HG03354 (cell line): ENCODE results near the gene PIP5KL1.

Source experiments
- ATAC-seq: cut with Tn5 transposase; IDR thresholded peaks from one replicate; pipeline ENCODE4 v1.9.1; 2021; ENCODE audit warnings: mild to moderate bottlenecking; ENCODE audit not compliant: unreplicated experiment, poor library complexity, severe bottlenecking

Gene PIP5KL1

DNA sequence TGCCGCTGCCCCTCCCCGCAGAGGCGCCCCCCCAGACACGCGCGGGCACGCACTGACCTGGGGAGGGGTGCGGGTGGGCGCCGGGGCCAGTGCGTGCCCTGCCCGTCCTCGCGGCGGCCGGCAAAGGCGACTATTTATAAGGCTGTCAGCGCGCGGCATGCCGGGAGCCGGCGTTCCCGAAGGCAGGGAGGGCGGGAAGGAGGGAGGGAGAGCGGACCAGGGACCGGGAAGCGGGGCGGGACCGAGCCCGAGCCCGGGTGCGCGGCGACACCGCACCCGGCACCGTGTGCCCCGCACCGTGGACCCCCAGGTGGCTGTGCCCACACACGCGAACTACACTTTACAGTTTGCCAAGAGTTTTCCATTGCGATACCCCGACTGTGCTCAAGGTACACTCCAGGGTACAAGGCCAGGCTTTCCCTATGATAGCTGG lies 53.0 kb downstream of the PIP5KL1 start, which contains the start of gene AK1:
AK1 (minus strand) TSS at position 110 of the 433 bp plus-strand sequence. CDS start 3,058 bp downstream, outside the sequence.
- ATAC-seq = no peak

DNA sequence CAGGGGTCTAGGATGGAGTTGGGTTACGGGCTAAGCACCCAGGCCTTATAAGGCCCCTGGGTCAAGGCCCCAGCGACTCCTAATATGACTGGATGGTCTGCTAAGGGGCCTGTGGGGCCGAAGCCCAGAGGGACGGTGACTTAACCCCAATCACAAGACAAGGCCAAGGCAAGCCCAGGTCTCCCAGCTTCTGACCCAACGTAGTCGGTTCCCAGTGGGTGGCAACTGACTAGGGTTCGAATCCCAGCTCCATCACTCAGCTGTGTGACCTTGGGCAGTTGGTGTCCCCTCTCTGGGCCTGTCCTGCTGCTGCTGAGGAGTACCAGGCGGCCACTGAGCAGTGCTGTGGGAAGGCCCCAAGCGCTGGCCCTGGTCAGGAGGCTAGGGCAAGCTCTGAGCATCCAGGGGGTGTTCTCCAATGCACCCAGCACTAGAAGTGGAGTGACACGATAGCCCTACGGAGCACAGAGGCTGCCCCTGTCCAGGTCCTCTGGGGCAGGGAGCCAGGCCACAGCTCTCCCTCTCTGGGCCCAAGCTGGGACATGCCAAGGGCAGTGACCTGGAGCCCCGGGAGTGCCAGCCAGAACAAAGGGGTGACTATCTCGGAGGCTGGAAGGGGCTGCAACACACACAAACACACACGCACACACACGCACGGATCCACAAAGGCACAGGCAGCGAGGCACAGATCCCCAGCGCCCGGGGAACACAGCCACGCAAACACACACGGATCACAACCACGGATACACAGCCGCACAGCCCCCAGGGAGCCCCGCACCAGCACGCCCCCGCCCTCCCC lies 53.6 kb downstream of the PIP5KL1 start:
- ATAC-seq = no peak

DNA sequence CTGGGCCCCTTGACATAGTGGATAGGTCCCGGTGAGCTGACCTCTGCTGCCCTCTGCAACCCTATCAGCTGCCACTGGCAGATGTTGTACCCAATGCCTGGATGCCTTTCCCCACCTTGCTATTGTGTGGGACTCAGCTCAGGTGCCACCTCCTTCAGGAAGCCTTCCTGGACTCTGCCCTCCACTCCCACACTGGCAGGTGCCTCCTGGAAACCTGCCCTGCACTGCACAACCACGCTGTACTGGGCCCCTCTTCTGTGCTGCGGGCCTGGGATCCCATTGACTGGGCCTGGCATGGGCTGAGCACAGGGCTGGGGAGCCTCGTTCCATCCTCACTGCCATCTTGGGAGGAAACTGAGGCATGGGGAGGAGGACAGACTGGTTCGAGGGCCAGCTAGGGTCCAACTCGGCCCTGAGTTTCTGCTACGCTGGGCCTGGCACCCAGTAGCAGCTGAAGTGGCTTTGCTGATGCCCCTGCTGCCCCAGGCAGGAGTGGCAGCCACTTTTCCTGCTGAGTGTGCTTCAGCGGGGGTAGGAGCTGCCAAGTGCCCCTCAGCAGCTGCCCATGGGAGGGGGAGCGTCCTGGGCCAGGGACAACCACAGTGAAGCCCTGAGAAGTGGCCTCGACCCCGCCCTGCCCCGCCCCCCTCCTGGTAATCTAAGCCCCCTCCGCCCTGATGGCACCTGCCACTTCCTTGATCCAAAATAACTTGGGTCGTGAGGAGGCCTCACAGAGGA lies 54.4 kb downstream of the PIP5KL1 start:
- no peak for ATAC-seq

DNA sequence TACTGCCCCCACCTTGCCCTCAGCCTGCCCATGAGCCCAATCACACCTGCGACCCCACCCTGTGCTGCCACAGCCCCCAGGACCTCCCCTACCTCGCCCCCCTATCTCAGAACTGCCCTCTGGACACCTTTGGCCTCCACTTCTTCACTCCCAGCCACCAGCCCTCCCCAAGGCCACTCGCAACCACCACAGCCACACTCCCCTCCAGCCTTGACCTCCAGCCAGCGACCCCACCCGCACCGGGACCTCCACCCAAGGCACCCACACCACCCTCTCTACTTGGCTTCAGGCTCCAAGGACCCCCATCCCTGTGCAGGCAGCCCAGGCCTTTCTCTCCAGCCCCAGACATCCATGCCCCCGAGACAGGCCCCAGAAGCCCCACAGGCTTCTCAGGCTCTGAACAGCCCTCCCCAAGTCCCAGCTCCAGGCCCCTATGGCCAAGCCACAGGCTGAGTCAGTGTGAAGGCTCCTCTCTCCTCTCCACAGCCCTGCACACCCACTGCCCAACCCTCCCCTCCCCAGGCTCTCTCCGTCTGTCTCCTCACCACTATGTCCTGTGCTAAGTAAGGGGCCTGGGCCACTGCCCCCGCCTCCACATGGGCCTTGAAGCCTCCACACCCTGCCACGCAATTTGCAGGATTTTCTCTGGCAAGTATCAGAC lies 55.1 kb downstream of the PIP5KL1 start:
- no peak for ATAC-seq

DNA sequence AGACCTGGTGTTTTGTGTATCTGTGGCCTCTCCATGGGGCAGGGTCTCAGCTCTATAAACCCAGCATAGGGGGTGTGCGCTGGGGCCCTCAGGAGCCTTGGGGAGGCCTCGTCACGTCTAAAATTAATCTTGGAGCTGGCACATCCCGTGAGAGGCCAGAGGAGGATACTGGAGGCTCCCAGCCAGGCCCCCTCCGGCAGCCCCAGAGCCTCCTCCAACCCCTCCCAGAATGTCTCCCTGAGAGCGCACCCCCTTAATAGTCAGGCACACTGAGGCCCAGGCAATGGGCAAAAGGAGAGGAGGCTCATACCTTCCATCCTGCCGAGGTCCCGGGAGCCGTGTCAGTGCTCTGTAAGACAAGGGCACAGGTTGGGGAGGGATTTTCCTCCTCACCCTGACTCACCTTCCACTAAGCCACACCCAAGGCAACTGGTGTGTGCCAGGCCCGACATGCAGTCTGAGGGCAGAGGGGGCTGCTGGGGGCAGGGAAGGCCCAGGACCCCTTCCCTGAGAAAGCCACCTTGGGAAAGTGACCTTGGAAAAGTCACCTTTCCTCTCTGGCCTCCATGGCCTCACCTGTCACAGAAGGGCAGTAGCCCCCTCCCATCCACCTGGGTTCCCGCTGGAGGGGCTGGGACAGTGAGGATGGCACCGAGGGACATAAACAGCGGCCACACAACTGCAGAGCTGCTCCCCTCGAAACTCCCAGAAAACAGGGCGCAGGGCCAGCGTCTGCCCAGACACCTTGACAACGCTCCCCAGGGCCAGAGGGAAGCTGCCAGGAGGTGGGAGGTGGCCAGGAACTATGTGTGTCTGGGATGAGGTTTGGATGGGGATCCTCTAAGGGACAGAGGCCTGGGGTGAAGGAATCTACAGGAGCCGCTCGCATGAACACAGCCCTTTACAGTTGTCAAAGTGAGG lies 56.0 kb downstream of the PIP5KL1 start:
- ATAC-seq = no peak

DNA sequence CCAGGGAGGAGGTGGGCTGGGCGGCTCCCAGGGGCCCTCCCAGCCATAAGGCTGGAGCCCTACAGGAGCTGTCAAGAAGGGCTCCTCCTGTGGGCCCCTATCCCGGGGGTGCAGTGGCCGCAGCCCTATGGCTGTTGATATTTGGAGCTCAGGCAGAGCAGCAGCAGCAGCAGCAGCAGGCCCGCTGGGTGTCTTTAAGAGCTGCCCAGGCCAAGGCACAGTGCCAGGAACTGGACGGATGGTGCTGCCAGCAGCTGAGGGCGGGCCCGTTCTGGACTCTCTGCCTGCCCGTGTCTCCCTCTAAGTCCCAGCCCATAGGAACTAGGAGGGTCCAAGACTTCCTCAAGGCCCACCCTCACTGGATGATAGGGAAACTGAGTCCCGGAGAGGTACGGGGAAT lies 56.7 kb downstream of the PIP5KL1 start:
- ATAC-seq = no peak

DNA sequence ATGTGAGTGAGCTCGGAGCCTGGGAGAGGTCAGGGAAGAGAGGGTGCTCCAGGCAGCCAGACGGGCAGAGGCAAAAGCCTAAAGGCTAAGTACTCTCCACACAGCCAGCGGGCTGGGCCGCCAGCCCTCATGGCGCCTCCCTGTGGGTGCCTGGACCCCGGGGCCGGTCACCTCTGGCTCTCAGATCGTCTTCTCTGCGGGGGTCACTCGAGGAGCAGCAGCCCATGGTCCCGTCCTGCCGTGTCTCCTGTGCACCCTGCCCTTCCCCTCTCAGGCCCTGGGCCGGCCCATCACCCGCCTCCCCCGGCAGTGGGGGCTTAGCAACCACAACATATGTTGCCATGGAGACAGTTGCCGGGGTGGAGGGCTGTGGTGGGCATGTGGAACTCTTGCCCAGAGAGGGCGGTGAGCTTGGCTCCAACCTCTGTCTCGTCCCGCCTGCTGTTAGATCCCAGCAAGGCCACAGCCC lies 57.3 kb downstream of the PIP5KL1 start:
- no peak for ATAC-seq

DNA sequence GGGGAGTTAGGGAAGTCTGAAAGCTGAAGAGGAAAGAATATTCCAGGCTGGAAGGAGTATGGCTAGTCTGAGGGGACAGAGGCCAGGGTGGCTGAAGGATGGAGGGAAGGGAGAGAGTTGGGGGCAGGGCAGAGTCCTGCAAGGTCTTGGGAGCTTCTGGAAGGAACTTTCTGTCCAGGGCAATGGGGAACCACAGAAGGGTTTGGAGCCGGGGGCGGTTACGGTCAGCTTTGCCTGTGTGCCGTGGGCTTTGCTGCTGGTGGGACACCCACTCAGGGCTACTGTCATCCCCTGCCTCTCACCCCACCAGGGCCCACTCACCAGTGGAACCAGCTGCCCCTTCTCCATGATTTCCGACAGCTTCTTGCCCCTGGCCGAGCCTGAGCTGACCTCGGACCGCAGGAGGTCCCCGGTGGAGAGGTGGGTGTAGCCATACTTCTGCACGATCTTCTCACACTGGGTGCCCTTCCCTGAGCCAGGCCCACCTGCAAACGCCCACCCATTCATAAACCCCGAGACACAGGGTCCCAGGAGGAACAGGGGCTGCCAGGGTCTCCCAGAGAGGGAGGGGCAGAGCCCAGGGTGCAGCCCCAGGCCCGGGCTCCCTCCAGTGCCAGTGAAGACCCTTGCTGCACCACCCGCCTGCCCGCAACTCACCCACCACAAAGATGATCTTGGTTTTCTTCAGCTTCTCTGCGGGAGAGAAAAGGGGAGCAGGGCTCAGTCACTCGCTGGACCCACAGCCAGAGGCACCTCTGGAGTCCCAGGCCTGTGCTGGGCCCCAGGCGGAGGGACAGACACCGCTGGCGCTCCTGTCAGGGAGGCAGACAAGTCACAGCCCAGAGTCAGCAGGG lies 58.0 kb downstream of the PIP5KL1 start:
- no peak for ATAC-seq

DNA sequence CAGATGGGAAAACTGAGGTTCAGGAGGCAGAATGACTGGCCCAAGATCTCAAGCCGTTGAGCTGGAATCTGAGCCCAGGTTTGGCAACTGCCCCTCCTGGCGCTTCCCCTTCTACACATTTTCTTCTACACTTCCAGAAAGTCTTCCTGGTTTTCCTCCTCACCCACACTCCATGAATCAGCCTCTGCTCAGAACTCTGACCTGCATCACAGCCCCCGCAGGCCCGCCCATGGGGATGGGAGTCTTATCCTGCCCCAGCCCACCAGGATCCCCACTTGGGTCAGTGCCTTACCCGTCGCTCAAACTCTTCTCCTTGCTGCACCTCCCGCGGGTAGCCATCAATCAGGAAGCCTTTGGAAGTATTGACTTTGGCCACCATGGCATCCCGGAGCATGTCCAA lies 59.0 kb downstream of the PIP5KL1 start:
- ATAC-seq = no peak

DNA sequence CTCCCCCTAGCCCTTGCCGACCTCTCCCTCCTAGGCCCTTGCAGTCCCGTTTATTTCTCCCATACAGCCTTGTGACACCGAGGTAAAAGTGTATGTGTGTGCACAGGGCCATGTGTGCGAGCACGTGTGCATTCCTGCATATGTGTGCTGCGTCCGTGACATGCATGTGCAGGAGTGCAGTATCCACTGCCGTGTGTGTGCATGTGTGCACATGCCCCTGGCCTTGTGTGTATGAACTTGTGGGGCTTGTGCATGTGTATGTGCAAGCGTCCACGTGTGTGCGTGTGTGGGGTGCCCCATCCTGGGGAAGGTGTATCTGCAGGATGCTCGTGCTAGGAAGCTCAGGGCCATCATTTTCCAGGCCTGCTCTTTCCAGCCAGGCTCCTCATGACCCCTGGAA lies 59.7 kb downstream of the PIP5KL1 start:
- no peak for ATAC-seq
